Nephron progenitor cell (in vitro differentiated cells): Measurements from ENCODE around the gene MUC4.
A peak's percentile ranks its signal among the peaks of the same experiment; 100 is the strongest.
"Not testable (repeated sequence)": the region's sequence is repeated elsewhere in the genome, so short reads cannot be mapped to it uniquely, and the experiment has no call there.

ENCODE experiments used
- DNase-seq: peaks from one replicate; pipeline ENCODE4 v3.0.0; 2021
- H3K27ac Mint-ChIP-seq: 2 replicates; pipeline ENCODE4 v1.8.0; 2021; ENCODE audit warnings: mild to moderate bottlenecking, moderate library complexity, mixed read lengths
- H3K27me3 Mint-ChIP-seq: 2 replicates; pipeline ENCODE4 v1.8.0; 2021; ENCODE audit warnings: mild to moderate bottlenecking, low read depth, mixed read lengths; ENCODE audit not compliant: poor library complexity
- H3K36me3 Mint-ChIP-seq: 2 replicates; pipeline ENCODE4 v1.8.0; 2021; ENCODE audit warnings: low read depth, mixed read lengths
- H3K4me1 Mint-ChIP-seq: 2 replicates; pipeline ENCODE4 v1.8.0; 2021; ENCODE audit warnings: mixed read lengths
- H3K4me3 Mint-ChIP-seq: 2 replicates; pipeline ENCODE4 v1.8.0; 2021; ENCODE audit warnings: mild to moderate bottlenecking, moderate library complexity, mixed read lengths
- H3K9me3 Mint-ChIP-seq: 2 replicates; pipeline ENCODE4 v1.8.0; 2021; ENCODE audit warnings: mild to moderate bottlenecking, moderate library complexity, mixed read lengths
- CTCF ChIP-seq: fragments of 200-600 bp; sonication (generic); IDR thresholded peaks from 2 replicates; pipeline ENCODE4 v1.5.0; 2021; ENCODE audit warnings: antibody characterized with exemption

The MUC4 gene

GRCh38 chr3:195719514-195720254 is 92.0 kb downstream of the MUC4 start:
- H3K9me3 Mint-ChIP-seq, DNase-seq, H3K4me3 Mint-ChIP-seq, H3K27me3 Mint-ChIP-seq, H3K36me3 Mint-ChIP-seq, H3K27ac Mint-ChIP-seq: not testable (repeated sequence)
- peaks cover 29% of the 10 kb centered on the region for H3K4me1 Mint-ChIP-seq

GRCh38 chr3:195718477-195718984 is 93.2 kb downstream of the MUC4 start:
- no peak for DNase-seq
- no peaks in the 10 kb centered on the region for H3K9me3 Mint-ChIP-seq
- peaks cover 6% of the 10 kb centered on the region for H3K27me3 Mint-ChIP-seq
- TF ChIP-seq CTCF, result no peak
- H3K36me3 Mint-ChIP-seq, result peaks cover 10% of the 10 kb centered on the region
- peak overlapping the region; percentile 68 for H3K27ac Mint-ChIP-seq
- peak overlapping the region; percentile 11 for H3K4me3 Mint-ChIP-seq
- peaks cover 29% of the 10 kb centered on the region for H3K4me1 Mint-ChIP-seq

- H3K9me3 Mint-ChIP-seq, result no peaks in the 10 kb centered on the region
- no peak for TF ChIP-seq CTCF
- H3K4me1 Mint-ChIP-seq, result peaks cover 29% of the 10 kb centered on the region
- peaks cover 6% of the 10 kb centered on the region for H3K27me3 Mint-ChIP-seq
- no peak overlapping the region for H3K4me3 Mint-ChIP-seq
- peak overlapping the region; percentile 0 for H3K27ac Mint-ChIP-seq
- no peak for DNase-seq
- peaks cover 10% of the 10 kb centered on the region for H3K36me3 Mint-ChIP-seq
These were observed 93.8 kb downstream of the MUC4 start for GRCh38 chr3:195717852-195718476.

GRCh38 chr3:195717416-195717815 is 94.3 kb downstream of the MUC4 start:
- H3K27me3 Mint-ChIP-seq, result peaks cover 6% of the 10 kb centered on the region
- no peaks in the 10 kb centered on the region for H3K9me3 Mint-ChIP-seq
- H3K27ac Mint-ChIP-seq, result no peak overlapping the region
- H3K4me1 Mint-ChIP-seq, result peaks cover 29% of the 10 kb centered on the region
- TF ChIP-seq CTCF, result no peak
- H3K4me3 Mint-ChIP-seq, result no peak overlapping the region
- no peak for DNase-seq
- H3K36me3 Mint-ChIP-seq, result peaks cover 10% of the 10 kb centered on the region

GRCh38 chr3:195715583-195716266 is 96.0 kb downstream of the MUC4 start:
- no peak for DNase-seq
- H3K4me3 Mint-ChIP-seq, result no peak overlapping the region
- H3K27ac Mint-ChIP-seq, result no peak overlapping the region
- TF ChIP-seq CTCF, result no peak
- H3K36me3 Mint-ChIP-seq, result peaks cover 15% of the 10 kb centered on the region
- H3K9me3 Mint-ChIP-seq, result no peaks in the 10 kb centered on the region
- peaks cover 29% of the 10 kb centered on the region for H3K4me1 Mint-ChIP-seq
- peaks cover 6% of the 10 kb centered on the region for H3K27me3 Mint-ChIP-seq

- Mint-ChIP-seq H3K36me3 (peaks cover 18% of the 10 kb centered on the region), H3K4me3 (no peak overlapping the region), H3K9me3 (no peaks in the 10 kb centered on the region), H3K4me1 (peaks cover 27% of the 10 kb centered on the region), H3K27me3 (peaks cover 6% of the 10 kb centered on the region), H3K27ac (no peak overlapping the region)
- no peak for DNase-seq
- TF ChIP-seq CTCF, result no peak
These were observed 96.6 kb downstream of the MUC4 start for GRCh38 chr3:195715134-195715533.
